Amygdala (tissue), 56 donors: ENCODE measurements around the gene MAP3K20.
"Not testable (repeated sequence)": the region's sequence is repeated elsewhere in the genome, so short reads cannot be mapped to it uniquely, and the experiment has no call there.

Experiments used
- DNase-seq, 56 donors: peaks; one replicate each; lab custom pipeline; 2025; lab: John Stamatoyannopoulos, UW

The MAP3K20 gene

DNA sequence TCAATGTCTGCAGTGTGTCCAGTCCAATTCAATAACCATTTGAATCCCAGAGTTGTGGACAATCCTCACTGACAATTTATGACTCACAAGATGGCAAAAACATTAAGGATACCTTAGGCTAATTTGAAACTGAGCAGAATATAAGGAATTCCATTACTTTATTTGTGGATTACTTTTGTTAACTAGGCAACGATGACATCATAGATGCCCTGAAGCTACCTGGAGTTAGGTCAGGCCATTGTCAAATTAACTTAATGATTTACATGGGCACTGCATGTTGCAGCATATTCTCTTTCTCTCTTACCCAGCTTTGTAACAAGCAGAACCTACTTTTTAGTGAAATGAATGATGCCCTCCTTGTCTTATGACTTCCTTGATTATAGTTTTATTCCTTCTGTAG, 179.0 kb downstream of the MAP3K20 start:
- no peak for DNase-seq

DNA sequence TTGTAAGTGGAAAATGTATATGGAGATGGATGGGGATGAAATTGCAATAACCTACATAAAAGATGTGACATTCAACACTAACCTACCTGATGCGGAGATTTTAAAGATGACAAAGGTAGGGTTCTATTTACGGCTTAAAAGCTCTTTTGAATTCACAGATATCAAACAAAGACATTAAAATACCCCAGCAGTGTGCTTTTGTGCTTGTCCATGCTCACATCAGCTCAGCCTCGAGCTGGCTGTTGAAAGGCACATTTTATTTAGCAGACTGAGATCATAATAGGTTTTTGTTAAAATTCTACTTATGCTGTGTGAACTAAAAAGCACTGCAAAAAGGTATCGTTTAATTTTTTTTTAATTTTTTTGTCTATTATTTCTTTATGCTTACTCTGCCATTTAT, 183.1 kb downstream of the MAP3K20 start:
- no peak for DNase-seq

DNA sequence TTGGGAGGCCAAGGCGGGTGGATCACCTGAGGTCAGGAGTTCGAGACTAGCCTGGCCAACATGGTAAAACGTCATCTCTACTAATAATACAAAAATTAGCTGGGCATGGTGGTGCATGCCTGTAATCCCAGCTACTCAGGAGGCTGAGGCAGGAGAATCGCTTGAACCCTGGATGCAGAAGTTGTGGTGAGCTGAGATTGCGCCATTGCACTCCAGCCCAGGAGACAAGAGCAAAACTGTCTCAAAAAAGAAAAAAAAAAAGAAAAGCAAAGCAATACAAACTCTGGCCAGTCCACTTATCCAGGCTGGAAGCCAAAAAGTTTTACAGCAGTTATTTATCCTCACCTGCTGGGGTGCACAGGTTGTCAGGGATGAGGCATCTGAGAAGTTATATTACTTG, 186.7 kb downstream of the MAP3K20 start:
- DNase-seq, result not testable (repeated sequence)

DNA sequence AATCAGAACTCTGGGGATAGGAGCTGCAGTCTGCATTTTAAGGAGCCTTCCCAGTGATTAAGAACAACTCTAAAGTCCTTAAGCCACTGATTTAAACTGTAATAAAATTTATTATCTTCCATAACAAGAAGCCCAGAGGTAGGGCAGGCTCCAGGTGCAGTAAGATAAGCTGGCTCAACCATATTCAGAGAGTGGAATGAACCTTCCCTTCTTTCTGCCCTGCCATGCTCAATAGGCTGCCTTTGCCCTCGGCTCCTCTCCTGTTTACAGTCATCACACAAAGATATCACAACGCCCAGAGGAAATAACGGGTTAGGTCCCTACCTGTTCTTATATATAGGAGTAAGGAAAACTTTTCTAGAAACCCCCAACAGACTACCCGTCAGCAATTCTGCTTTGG, 188.5 kb downstream of the MAP3K20 start:
- no peak for DNase-seq

DNA sequence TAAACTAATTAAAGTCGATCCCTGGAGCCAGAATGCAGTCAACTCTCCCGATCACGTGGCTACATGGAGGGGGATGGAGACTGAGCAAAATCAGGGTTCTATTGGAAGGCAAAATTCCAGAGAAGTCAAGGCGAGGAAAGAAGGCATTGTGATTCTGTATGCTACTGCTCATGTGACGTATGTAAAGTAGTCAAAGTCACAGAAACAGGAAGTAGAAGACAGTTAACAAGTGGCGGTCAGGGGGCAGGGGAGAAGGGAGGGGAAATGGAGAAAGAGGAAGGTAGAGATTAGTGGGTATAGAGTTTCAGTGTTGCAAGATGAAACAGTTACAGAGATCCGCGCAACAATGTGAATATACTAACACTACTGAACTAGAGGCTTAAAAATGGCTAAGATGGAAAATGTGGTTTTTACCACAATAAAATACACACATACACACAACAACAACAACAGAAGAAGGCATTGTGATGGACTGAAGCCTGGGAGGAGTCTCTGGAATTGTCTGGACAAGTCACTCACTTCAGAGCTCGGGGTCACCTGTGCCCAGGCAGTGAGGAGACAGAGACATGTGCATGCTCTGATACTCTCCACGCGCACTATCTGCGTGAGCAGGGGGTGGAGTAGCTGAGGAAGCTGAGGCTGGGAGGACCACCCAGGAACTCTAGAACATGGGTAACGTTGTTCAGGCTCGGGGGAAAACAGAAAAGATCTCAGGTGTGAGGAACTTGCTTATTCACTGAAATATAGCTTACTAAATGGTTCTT, 189.1 kb downstream of the MAP3K20 start:
- peak in 3 of 56 donors; percentile 2 to 11 (median 3) for DNase-seq

DNA sequence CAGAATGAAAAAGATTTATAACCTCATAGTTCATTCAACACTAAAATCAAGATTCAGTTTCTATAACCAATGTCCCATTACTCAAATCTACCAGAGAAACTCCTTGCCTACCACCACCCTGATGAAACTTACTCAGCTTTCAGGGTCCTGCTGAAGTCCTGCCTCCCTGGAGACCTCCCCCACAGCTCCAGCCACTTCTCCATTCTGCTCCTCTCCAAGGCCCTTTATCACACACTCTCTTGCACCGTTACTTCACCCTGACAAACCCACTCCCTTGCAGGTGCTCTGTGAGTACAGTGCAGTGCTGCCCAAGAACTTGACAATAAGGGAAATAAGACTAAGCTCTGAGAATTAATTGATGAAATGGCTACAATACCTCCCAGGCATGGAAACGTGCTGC, 195.5 kb downstream of the MAP3K20 start:
- no peak for DNase-seq

DNA sequence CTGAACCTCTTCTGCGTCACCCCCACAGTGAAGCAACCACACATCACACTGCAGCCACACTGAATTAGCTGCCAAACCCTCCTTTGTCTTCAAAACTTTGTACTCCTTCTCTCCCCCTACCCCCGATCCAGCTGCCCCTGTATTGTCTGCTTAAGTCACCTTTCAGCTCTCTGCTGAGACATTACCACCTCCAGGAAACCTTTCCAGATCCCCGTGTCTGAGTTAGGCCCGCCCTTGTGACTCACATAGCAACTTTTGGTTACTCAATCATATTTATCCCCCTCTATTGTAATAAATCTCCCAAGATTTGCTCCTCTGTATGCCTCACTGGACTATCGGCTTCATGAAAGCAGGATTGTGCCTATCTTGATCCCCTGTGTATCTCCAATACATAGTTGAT, 196.2 kb downstream of the MAP3K20 start:
- no peak for DNase-seq

DNA sequence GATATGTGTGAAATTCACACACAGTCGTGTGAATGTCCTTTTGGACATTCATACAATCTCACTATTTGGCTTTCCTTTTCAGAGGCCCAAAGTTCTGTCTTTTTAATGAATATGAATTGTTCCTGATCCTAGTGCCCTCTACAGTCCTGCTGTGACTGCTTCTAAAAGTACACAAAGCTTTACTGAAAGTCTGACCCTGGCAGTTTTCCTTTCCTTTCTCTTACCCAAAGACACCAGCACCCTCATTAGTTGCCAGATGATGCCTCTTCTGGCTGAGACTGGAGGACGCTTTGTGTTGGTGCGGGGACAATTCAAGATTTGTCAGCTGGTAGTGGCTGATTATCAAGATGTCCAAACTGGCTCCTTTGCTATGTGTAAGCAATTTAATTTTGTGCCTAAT, 197.2 kb downstream of the MAP3K20 start:
- no peak for DNase-seq

DNA sequence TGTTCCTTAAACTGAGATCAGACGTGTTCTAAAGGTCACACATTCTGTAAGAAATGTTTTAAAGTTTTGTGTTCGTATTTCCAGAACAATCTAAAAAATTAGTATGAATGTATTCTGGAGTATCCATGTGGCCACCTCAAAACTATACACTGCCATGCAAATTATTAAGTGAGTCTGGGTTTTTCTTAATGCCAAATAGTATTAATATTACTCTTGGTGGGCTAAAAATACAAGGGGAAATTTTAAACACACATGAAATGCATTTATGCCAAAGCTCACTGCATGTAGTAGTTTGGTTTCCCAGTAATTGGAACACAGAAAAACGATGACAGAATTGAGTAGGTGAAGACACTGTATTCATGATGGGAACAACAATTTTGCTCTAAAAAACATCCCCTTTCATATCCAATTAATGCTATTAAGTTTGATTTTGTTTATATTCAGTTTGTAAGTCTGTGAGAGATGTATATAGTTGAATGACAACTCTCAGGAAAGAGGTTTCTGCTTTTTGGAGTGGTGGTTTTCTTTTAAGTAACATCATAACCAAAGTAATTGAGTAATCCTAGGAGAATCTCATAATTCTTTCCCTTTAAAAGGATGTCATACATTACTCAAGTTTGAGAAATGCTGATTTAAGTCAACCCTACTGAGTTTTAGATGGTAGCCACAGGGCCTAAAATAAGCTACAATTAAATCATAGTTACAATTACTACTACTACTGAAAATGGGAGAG, 203.3 kb downstream of the MAP3K20 start:
- no peak for DNase-seq

DNA sequence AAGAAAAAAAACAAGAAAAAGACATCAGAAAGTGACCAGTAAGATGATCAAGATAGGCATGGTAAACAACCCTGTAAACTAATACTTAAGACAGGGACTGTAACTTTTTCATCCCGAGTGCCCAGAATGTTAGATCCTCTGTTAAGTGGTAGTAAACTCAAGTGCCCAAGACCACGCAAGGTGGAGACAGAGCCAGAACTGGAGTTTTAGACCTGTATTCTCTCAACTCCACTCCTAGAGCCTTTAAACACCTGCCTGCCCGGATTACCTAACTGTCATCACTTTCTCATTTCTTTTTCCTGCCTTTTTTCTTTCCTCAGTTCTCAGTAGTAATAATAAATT, 203.9 kb downstream of the MAP3K20 start:
- DNase-seq, result no peak

DNA sequence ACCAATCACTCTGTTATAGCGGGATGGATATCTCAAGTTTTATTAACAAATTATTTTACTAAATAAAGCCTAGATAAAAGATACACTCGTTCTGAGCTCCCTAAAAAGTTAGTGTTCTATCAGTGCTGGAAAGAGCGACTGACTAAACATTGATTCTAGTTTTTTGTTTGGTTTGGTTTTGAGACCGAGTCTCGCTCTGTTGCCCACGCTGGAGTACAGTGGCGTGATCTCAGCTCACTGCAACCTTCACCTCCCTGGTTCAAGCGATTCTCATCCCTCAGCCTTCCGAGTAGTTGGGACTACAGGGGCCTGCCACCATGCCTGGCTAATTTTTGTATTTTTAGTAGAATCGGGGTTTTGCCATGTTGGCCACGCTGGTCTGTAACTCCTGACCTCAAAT, 205.2 kb downstream of the MAP3K20 start:
- no peak for DNase-seq

DNA sequence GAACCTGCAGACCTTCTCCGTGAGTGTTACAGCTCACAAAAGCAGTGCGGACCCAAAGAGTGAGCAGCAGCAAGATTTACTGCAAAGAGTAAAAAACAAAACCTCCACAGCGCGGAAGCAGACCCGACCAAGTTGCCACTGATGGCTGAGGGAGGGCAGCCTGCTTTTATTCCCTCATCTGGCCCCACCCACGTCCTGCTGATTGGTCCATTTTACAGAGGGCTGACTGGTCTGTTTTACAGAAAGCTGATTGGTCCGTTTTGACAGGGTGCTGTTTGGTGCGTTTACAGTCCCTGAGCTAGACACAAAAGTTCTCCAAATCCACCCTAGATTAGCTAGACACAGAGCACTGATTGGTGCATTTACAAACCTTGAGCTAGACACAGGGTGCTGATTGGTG, 206.3 kb downstream of the MAP3K20 start:
- DNase-seq, result not testable (repeated sequence)

DNA sequence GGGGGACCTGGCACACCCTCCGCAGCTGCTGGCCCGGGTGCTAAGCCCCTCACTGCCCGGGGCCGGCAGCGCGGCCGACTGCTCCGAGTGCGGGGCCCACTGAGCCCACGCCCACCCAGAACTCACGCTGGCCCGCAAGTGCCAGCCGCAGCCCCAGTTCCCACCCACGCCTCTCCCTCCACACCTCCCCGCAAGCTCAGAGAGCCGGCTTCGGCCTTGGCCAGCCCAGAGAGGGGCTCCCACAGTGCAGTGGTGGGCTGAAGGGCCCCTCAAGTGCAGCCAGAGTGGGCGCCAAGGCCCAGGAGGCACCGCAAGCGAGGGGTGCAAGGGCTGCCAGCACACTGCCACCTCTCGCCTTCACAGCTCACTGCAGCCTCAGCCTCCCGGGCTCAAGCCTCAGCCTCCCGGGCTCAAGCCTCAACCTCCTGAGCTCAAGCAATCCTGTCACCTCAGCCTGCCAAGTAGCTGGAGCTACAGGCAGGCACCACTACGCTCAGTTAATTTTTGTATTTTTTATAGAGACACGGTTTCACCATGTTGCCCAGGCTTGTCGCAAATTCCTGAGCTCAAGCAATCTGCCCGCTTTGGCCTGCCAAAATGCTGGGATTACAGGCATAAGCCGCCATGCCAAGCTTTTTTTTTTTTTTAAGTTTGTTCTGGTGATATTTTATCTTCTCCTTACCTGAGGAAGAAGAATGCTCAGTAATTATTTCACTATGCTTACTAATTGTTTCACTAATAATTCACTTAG, 207.3 kb downstream of the MAP3K20 start:
- DNase-seq, result no peak

DNA sequence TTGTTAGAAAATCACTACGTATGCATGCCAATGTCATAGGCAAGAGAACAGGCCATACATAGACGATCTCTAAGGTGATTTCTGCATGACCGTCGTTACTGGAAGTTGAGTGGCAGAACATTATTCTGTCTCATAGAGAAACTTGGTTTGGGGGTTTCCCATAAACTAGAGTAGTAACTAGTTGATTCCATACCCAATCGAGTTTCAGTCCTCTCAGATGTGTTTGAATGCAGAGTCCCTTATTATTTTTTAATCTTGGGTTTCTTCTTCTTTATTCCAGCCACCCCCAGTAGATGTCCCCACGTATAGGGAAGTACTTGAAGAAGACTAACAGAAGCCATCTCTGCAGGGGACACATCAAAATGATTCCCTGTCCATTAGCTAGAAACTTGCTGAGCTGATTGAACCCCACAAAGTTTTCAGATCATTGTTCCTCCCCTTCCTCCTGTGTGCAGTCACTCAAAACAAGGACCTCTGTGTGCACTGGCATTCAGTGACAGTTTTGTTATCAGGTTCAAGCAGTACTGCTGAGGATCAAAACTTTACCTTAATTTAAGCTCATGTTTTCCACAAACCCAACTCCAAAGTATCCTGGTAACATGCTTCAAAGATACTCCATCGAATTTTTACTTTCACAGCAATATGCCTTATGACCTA, 210.6 kb downstream of the MAP3K20 start:
- no peak for DNase-seq

DNA sequence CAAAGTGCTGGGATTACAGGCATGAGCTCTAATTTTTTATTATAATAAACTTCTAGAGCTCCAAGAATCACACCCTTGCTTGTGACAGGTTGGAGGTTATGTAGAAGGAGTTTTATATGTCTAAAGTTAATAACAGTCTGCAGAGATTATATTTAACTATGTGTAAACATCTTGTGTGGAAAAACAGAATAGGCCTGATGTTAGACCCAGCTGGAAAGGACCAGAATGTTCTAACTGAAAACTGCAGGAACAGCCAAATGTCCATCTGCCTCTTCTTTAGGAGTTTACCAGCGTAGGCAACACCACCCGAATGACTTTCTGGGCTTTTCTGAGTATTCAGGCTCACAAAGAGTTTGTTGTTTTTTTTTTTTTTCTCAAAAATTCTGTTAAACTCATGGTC, 211.9 kb downstream of the MAP3K20 start:
- no peak for DNase-seq

DNA sequence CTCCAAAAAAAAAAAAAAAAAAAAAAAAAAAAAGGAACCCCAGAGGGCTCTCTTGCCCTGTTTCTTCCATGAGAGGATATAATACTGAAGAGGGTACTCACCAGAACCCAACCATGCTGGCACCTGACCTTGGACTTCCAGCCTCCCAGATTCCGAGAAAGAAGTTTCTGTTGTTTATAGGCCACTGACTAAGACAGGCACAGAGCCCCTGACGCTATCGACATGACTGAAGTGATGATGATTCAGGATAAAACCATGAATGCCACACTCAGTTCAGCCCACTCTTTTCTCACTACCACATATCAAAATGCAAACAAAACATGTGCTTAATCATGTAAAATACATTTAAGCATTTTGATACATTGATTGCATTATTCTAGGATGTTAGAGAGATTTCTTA, 212.9 kb downstream of the MAP3K20 start:
- DNase-seq, result no peak

DNA sequence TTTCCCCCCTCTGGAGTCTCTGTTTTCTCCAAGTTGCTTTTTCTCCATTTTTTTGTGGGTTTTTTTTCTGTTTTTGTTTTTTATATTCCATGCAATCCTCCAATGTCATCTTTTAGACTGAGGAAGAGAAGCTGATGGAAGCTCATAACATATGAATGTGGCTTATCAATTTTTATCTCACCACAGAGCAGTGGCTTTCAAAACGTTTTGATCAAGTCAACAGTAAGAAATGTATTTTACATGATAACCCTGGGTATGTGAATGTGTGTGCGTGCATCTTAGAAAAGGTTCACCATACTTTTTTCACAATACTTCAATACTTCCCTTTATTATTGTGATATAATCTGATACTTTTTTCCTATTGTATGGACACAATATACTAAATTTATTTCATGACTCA, 214.4 kb downstream of the MAP3K20 start:
- DNase-seq, result no peak

DNA sequence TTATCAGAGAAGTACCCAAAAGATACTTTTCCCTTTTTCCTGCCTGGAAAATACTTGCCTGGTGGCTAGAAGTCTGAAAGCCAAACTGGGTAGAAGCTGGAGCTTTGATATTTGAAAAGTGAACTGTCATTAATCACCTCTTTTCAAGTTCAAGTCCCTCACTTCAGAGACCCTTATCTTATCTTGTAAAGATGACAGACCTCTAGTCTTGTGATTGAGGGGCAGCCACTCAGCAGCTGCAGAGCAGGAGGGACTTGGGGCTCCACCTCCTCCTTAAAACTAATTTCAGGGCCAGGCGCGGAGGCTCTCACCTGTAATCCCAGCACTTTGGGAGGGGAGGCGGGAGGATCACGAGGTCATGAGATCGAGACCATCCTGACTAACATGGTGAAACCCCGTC, 214.9 kb downstream of the MAP3K20 start:
- no peak for DNase-seq

DNA sequence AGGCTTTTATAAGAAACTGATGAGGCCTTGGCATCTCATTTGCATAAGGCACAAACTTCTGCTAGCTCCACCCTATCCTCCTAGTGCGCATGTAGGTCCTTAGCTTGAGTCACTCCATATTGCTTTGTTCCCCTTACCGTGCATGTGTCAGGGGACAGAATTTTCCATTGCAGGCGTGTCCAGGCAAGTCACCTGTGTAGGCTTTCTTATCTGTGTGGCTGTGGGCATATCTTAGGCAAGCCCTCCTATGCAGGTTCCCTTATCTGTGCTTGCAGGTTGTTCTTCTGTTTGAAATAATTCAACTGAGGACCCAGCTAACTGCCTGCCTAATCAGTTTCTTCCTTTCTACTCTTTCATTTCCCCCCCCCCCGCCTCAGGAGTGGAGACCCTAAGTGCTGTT, 215.8 kb downstream of the MAP3K20 start:
- no peak for DNase-seq

DNA sequence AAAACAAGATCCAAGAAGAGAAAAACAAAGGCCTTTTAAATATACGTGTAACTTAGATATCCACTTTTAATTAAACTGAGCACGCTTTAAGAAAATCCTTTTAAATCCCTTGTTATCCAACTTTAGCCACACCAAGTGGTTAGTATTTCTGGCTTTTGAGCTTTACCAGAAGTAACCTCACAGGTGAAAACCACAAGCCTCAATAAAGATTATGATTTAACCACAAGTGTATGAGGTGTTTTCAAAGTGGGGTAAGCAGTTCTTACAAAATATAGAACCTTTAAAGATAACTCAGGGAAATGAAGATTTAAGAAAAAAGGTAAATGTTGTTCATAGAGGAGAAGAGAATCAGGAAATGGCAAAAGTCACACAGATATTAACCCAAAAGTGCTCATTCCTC, 220.6 kb downstream of the MAP3K20 start:
- DNase-seq, result no peak

DNA sequence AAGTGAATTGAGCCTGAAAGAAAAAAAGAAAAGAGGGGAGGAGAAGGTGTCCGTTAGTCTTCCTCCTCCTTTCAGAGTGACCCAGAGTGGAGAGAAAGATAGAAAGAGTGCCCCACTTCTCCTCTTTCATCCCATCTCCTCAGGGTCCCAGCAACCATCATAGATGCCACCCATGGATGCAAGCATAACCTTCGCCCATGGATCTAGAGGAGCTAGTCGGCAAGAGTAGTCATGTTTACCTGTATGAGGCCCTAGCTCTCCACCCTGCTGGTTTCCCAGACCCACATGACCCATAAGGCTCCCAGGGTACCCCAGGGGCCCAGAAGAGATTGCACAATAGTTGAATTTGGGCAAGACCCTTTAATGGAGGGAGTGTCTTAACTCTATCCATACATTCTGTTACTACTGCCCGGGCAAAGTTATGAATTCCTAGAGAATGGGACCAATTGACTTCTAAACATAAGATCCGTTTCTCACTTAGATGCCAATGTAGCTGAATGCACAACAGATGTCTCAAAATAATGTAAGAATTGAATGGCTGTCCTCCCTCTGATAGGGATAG, 223.0 kb downstream of the MAP3K20 start:
- no peak for DNase-seq
